NCI-H146 treated with DMSO at 0.1 percent for 48 hours (cell line): Measurements from ENCODE around the gene BATF3.

Experiments used
- DNase-seq: peaks from one replicate; lab custom pipeline; 2025; ENCODE audit not compliant: unreplicated experiment; lab: John Stamatoyannopoulos, UW

Gene BATF3

DNA sequence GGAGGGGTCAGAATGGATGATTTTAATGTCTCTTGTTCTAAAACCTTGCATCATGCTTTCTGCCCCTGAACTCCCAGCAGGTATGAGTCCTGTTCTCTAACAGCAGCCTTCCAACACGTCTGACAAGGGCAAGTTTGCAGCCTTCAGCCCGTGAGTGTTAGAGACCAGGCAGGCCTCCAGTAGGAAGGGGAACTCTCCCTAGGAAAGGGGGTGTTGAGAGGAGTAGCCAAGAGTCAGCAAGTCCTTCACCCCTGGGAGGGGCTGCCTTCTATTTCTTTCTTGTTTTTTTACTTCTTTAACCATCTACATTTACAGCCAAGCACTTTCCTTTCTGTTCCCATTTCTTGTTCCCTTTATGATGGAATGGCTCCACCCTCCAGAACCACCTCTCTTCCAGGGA lies 14.2 kb downstream of the BATF3 start:
- DNase-seq, result no peak

DNA sequence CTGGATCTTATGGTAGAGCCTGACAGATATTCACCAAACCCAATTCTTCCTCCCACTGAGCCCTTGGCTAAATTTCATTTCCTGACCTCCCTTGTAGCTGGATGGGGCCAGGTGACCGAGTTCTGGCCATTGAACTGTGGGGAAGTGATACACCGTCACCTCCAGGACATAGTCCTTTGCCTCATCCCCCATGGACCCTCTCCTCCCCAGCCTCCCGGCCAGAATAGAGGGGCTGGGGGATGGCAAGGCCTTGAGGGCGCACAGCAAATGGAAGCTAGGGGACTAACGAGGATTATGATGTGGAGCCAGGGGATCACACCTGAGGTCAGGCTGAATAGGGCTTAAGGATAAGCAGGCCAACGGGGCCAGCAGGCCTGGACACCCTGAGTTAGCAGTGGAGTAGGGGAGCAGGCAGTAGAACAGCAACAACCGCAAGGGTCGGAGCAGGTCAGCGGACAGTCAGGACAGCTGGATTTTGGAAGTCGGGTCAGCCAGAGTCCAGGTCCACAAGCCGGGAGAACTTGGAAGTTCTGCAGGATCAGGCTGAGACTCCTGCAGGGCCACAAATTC lies 15.0 kb downstream of the BATF3 start:
- no peak for DNase-seq

GRCh38 chr1:212684076-212684475 lies 15.6 kb downstream of the BATF3 start:
- DNase-seq, result no peak

- no peak for DNase-seq
Observed at GRCh38 chr1:212683357-212683722, 16.3 kb downstream of the BATF3 start.

DNA sequence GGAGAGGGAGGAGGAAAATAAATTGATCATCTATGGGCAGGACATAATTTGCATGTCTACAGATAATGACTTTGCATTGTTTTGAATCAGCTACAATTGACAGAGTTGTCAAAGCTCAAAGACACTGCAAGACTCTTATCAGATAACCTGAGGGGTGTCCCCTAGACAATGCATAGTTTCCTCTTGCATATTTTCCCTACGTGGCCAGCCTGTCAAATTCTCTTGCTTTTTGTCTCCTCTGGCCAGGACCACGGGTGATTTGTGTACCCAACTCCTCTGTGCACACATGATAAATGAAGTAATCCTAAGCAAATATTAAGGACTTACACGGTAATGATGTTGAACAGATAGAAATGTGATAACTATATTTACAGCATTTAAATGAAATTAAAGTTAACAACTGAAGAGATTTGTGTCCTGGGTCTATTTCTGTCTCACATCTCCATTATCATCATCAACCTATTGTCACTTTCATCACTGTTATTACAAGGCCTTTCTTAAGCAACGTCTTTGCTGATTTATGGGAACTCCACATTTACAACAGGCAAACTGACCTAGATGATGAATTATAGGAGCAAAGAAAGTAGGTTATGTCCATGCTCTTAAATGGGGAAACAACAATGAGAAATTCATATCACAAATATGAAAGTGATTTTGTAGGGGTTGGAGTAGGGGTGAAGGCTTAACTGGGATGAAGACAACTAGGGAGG lies 18.8 kb downstream of the BATF3 start:
- DNase-seq, result peak; percentile 87

DNA sequence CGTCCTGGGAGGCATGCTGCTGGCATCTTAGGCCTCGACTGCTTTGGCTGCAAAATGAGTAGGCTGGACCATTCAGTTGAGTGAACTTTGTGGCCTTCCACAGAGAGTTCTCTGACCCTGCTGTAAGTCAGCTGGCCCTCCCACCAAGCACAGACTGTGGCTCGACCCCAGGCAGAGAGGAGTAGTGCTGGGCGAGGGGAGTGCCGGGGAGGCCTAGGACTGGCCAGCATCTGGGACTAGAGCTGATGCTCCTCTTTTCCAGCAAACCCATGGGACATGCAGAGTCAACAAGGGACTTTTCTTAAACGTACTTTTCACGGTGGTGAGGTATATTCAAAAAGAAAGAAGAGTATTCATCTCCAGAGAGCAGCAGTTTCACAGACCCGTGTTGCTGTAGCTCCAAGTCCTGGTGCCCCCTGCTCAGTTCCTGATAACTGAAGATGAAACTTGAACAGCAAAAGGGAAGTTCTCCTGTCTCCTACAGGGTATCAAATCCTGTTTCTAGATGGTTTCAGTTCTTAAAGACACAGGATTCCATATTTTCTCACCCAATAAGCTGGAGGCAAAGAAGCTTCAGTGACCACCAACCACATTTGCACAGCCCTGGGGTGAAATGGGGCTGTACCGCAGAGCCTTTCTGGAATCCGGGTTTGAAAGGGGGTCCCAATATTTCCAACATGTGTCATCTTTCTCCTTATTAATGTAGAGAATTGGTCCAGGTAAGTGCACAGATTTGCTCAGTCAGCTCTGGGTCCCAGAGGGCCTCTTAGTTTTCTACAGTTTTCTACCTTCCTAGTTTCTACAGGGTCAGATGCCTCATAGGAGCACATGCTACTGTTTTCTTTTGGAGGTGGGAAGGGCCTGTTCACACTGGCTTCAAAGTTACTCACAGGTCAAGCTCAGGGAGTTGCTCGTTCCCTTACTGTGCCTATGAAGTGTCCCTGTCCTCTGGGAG lies 20.9 kb downstream of the BATF3 start:
- no peak for DNase-seq

GRCh38 chr1:212677573-212677972 lies 22.1 kb downstream of the BATF3 start:
- no peak for DNase-seq

GRCh38 chr1:212677136-212677535 lies 22.5 kb downstream of the BATF3 start:
- no peak for DNase-seq

DNA sequence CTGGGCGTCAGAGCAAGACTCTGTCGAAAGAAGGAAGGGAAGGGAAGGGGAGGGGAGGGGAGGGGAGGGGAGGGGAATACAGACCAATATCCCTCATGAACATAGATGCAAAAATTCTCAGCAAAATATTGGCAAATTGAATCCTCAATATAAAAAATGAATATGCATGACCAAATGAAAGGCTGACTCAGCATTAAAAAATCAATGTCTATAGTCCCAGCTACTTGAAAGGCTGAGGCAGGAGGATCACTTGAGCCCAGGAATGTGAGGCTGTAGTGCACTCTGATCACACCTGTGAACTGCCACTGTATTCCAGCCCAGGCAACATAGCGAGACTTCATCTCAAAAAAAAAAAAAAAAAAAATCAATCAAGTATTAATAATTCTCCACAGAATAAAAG lies 24.0 kb downstream of the BATF3 start:
- no peak for DNase-seq

GRCh38 chr1:212674872-212675271 lies 24.8 kb downstream of the BATF3 start:
- DNase-seq, result no peak

DNA sequence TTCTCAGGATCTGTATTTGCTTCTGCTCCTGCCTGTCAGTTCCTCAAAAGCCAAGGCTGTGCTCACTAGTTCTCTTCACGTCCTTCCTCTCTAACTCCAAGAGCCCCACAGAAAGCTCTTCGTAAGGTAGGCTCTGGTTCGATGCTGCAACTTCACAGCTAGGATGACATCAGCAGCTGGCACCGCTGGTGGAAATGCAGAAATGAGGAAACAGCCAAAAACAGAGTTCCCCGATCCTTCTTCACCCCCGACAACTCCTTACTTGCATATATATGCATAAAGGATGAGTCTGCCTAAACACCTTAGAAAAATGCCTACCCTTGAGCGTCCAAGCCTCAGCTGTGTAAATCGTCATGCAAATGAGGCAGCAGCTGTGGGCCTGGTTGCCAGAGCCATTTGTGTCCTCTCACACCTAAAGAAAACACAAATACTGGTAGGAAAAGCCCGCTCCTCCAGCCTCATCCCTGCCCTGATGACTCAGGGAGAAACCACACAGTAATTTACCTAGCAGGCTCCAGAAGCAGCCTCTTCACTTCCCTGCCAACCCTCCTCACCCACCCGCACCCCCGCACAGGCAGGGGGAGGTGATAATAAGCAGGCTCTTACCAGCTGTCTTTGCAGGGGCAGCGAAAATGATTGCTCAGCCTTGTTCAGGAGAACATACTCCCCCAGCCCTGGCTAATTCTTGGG lies 28.2 kb downstream of the BATF3 start:
- DNase-seq, result peak; percentile 29

GRCh38 chr1:212670882-212671281 lies 28.8 kb downstream of the BATF3 start:
- DNase-seq, result no peak

- DNase-seq, result no peak
Observed at GRCh38 chr1:212670301-212670700, 29.3 kb downstream of the BATF3 start.

GRCh38 chr1:212669600-212669999 lies 30.0 kb downstream of the BATF3 start:
- no peak for DNase-seq

- no peak for DNase-seq
Observed at GRCh38 chr1:212669102-212669501, 30.5 kb downstream of the BATF3 start.

- no peak for DNase-seq
Observed at GRCh38 chr1:212668477-212668876, 31.2 kb downstream of the BATF3 start.

GRCh38 chr1:212667223-212668139 lies 32.2 kb downstream of the BATF3 start:
- no peak for DNase-seq

GRCh38 chr1:212666116-212666775 lies 33.4 kb downstream of the BATF3 start:
- DNase-seq, result no peak

- DNase-seq, result no peak
Observed at GRCh38 chr1:212665241-212666115, 34.2 kb downstream of the BATF3 start.
